ENCODE data around the gene FAM193B. TPM values are rescaled to one million over a fixed set of nuclear protein-coding genes. Genes with fewer than 3 reads are reported as not detected.

FAM193B gene
- total and polyA plus RNA-seq, 2 of the 13 experiments (the other 11 are each of a cell fraction or from before 2014, with no cell fraction given) = 21.2 to 40.9 TPM

GRCh38 chr5:177592010-177592834 lies 37.9 kb upstream of the FAM193B start, which contains the start of gene TMED9 (continued):
- TF ChIP-seq ZUFSP (CRISPR knock-in tag; IDR thresholded peaks at IDR 0.05; ENCODE audit: borderline replicate concordance) (no peak), ZNF839 (CRISPR knock-in tag; IDR thresholded peaks at IDR 0.05; ENCODE audit: borderline replicate concordance) (peak; percentile 95; the same call in 1 of the 2 replicates), TEF (CRISPR knock-in tag; IDR thresholded peaks at IDR 0.05) (no peak), DRAP1 (CRISPR knock-in tag; IDR thresholded peaks at IDR 0.05) (peak; percentile 74; the same call in 1 of the 2 replicates), POGK (CRISPR knock-in tag; conservative IDR thresholded peaks at IDR 0.05) (peak; percentile 92), MLLT10 (CRISPR knock-in tag; IDR thresholded peaks at IDR 0.05) (no peak), ZNF18 (CRISPR knock-in tag; IDR thresholded peaks at IDR 0.05; ENCODE audit: insufficient replicate concordance) (no peak), ZNF598 (CRISPR knock-in tag; IDR thresholded peaks at IDR 0.05; ENCODE audit: borderline replicate concordance) (peak; percentile 71; the same call in 1 of the 2 replicates), ZMAT5 (CRISPR knock-in tag; IDR thresholded peaks at IDR 0.05; ENCODE audit: borderline replicate concordance, low read depth) (no peak), REST (IDR thresholded peaks at IDR 0.05; ENCODE audit: borderline replicate concordance in 1 of 2, low read depth in 1 of 2, low read length in 2 of 2) (peak in 1 of 2 experiments; percentile 66; a peak in 1 of 4 replicates), ZXDC (CRISPR knock-in tag; IDR thresholded peaks at IDR 0.05) (no peak)
